K562 (cell line): ENCODE data around the gene TNFAIP1. TPM values are rescaled to one million over a fixed set of nuclear protein-coding genes. Genes with fewer than 3 reads are reported as not detected.

Experiments
- FOXK2 ChIP-seq, 2 experiments: fragments of 450-650 bp; IDR thresholded peaks in 1 of 2; conservative IDR thresholded peaks in 1 of 2; 2 replicates each; pipeline ENCODE4 v1.6.1; 2016; ENCODE audit warnings: low read depth in 2 of 2, mild to moderate bottlenecking in 1 of 2
- POLR3G ChIP-seq: IDR thresholded peaks from 2 replicates; pipeline ENCODE4 v1.6.1; 2011; ENCODE audit not compliant: insufficient read length, insufficient replicate concordance; ENCODE audit errors: extremely low read depth
- RB1 ChIP-seq: fragments of 450-650 bp; IDR thresholded peaks from 2 replicates; pipeline ENCODE4 v1.6.1; 2017; ENCODE audit warnings: low read depth, mild to moderate bottlenecking
- RBFOX2 ChIP-seq: fragments of 200-400 bp; formaldehyde crosslinking; IDR thresholded peaks from 2 replicates; pipeline ENCODE4 v1.6.1; 2017; ENCODE audit warnings: low read depth, mild to moderate bottlenecking, low read length, moderate library complexity
- SNRNP70 ChIP-seq: fragments of 200-400 bp; formaldehyde crosslinking; optimal IDR thresholded peaks from 2 replicates; pipeline ENCODE3; 2017; ENCODE audit warnings: low read depth, low read length
- STAT5A ChIP-seq: IDR thresholded peaks from 2 replicates; pipeline ENCODE4 v1.6.1; 2012; ENCODE audit warnings: low read length, inconsistent platforms, borderline replicate concordance
- TAL1 ChIP-seq: fragments of 450-650 bp; IDR thresholded peaks from 2 replicates; pipeline ENCODE4 v1.6.1; 2016; ENCODE audit warnings: mild to moderate bottlenecking
- TCF7 ChIP-seq: sonication (generic); IDR thresholded peaks from 2 replicates; pipeline ENCODE4 v1.6.1; 2016; ENCODE audit warnings: antibody characterized with exemption, borderline replicate concordance
- YY1 ChIP-seq, 3 experiments: IDR thresholded peaks; 2 replicates each; pipeline ENCODE4 v1.6.1; 2011; ENCODE audit warnings: low read length in 2 of 3, mild to moderate bottlenecking in 2 of 3, moderate library complexity in 2 of 3, borderline replicate concordance in 1 of 3, control low read depth in 1 of 3, low read depth in 1 of 3; ENCODE audit not compliant: insufficient read depth in 3 of 3, insufficient replicate concordance in 2 of 3, control insufficient read depth in 1 of 3, insufficient read length in 1 of 3; ENCODE audit errors: extremely low read depth in 1 of 3
- ZFP1 ChIP-seq: fragments of 450-650 bp; formaldehyde crosslinking; IDR thresholded peaks from 2 replicates; pipeline ENCODE4 v1.4.0; 2020; ENCODE audit warnings: mild to moderate bottlenecking, mixed read lengths
- ZNF143 ChIP-seq: sonication (generic); formaldehyde crosslinking; IDR thresholded peaks from 2 replicates; pipeline ENCODE4 v1.9.0; 2022; ENCODE audit warnings: mild to moderate bottlenecking, missing genetic modification reagents
- ZNF232 ChIP-seq: sonication (generic); formaldehyde crosslinking; IDR thresholded peaks from 2 replicates; pipeline ENCODE4 v1.8.0; 2022; ENCODE audit warnings: mild to moderate bottlenecking, missing genetic modification reagents
- ZNF347 ChIP-seq: fragments of 450-650 bp; formaldehyde crosslinking; IDR thresholded peaks from 2 replicates; pipeline ENCODE4 v1.4.0; 2020; ENCODE audit warnings: low read depth, mild to moderate bottlenecking, moderate library complexity
- ZNF436 ChIP-seq: fragments of 250-450, 450-650 bp; sonication (Bioruptor Pico); formaldehyde crosslinking; IDR thresholded peaks from 2 replicates; pipeline ENCODE4 v1.7.0; 2020; ENCODE audit warnings: mild to moderate bottlenecking
- ZZZ3 ChIP-seq: fragments of 450-650 bp; IDR thresholded peaks from 2 replicates; pipeline ENCODE4 v1.6.1; 2016; ENCODE audit warnings: antibody characterized with exemption, mild to moderate bottlenecking, moderate library complexity
- polyA plus RNA-seq, 8 experiments: library from polyadenylated mRNA; depleted of rRNA in 4 of 8; stranded (reverse) in 5 of 8; unstranded in 3 of 8; fragments of >200 nt; fragmentation: Nextera tagmentation in 2 of 8; fragmentation: Illumina TruSeq in 1 of 8; extraction: Ambion mirVana in 2 of 8; extraction: Trizol in 1 of 8; gene quantifications; 2 replicates each; pipeline versions ENCODE4 v1.2.1 to v1.2.3, GENCODE V29; 2011 to 2014; ENCODE audit warnings: inconsistent platforms in 1 of 8, missing spikeins in 1 of 8
- total RNA-seq, 7 experiments: library from RNA; depleted of rRNA in 6 of 7; stranded (reverse); fragments of >200 nt in 6 of 7; fragmentation: Illumina TruSeq in 2 of 7; extraction: Trizol in 2 of 7; gene quantifications; 2 replicates each; pipeline versions ENCODE4 v1.2.1 to v1.2.3, GENCODE V29; 2011 to 2021; ENCODE audit warnings: low replicate concordance in 1 of 7
- TF ChIP-seq, protein P1 (sequence below): fragments of 250-450 bp; sonication (Bioruptor Pico); IDR thresholded peaks from 2 replicates; pipeline ENCODE4 v1.4.0; 2020
- TF ChIP-seq, protein P2 (sequence below): fragments of 450-650 bp; formaldehyde crosslinking; IDR thresholded peaks from 2 replicates; pipeline ENCODE4 v1.4.0; 2020; ENCODE audit warnings: mild to moderate bottlenecking, moderate library complexity
- TF ChIP-seq, protein P3 (sequence below): fragments of 450-650 bp; IDR thresholded peaks from 2 replicates; pipeline ENCODE4 v1.6.1; 2017; ENCODE audit warnings: antibody characterized with exemption, mild to moderate bottlenecking
- TF ChIP-seq, protein P4 (sequence below): fragments of 450-650 bp; formaldehyde crosslinking; IDR thresholded peaks from 2 replicates; pipeline ENCODE4 v1.4.0; 2022; ENCODE audit warnings: missing genetic modification characterization

TNFAIP1 gene
- total and polyA plus RNA-seq, 9 of the 15 experiments (the other 6 are each of a cell fraction or from before 2014, with no cell fraction given), result 2.1 to 20.1 (median 8.2) TPM

DNA sequence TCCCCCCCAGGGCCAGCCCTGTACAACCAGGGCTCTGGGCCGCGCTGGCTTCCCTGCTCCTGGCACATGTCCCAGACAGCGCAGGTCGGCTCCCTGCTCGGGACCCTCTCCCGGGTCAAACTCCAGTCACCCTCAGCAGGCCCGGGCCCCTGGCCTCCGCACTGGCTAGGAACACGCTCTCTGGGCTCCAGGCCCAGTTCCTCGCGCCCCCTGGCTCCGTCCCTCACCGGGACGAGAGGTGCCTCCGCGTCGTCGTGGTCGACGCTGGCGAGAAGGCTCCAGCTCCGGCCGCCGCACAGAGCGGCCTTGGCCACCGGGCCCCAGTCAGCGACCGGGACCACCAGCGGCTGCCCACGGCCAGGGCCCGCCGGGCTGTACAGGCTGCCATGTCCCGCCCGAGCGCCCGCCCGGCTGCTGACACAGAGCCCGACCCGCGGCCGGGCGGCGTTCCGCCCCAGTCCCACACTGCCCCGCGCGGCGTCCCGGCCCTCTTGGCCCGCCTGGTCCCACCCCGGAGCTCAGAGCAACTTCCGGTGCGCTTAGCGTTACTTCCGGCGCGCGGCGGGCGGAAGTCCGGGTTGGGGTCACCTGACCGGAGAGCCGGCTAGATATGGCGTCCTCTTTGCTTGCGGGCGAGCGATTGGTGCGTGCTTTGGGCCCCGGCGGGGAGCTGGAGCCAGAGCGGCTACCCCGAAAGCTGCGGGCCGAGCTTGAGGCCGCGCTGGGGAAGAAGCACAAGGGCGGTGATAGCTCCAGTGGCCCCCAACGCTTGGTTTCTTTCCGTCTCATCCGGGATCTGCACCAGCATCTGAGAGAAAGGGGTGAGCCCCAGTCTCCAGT lies 21.7 kb downstream of the TNFAIP1 start, which contains the start of gene POLDIP2 (continued):
- TF ChIP-seq ZNF347 (CRISPR knock-in tag) (no peak), FOXK2 (conservative IDR thresholded peaks at IDR 0.05 in 1 of 2, IDR thresholded peaks at IDR 0.05 in 1 of 2; ENCODE audit: low read depth in 2 of 2) (peak; percentile 74 to 76; a peak in 3 of 4 replicates), ZNF232 (CRISPR knock-in tag) (no peak), TAL1 (no peak), ZZZ3 (no peak), STAT5A (no peak), SNRNP70 (no peak), ZFP1 (CRISPR knock-in tag) (no peak), POLR3G (no peak), ZNF436 (CRISPR knock-in tag) (no peak), YY1 (IDR thresholded peaks at IDR 0.05; ENCODE audit: borderline replicate concordance in 1 of 3, control insufficient read depth in 1 of 3, extremely low read depth in 1 of 3, insufficient read depth in 3 of 3, insufficient read length in 1 of 3, insufficient replicate concordance in 2 of 3, low read depth in 1 of 3, low read length in 2 of 3) (peak; percentile 67 to 97 (median 94)), RBFOX2 (peak; percentile 97), ZNF143 (peak; percentile 79), RB1 (peak; percentile 78), TCF7 (no peak)
- TF ChIP-seq, protein P1, sequence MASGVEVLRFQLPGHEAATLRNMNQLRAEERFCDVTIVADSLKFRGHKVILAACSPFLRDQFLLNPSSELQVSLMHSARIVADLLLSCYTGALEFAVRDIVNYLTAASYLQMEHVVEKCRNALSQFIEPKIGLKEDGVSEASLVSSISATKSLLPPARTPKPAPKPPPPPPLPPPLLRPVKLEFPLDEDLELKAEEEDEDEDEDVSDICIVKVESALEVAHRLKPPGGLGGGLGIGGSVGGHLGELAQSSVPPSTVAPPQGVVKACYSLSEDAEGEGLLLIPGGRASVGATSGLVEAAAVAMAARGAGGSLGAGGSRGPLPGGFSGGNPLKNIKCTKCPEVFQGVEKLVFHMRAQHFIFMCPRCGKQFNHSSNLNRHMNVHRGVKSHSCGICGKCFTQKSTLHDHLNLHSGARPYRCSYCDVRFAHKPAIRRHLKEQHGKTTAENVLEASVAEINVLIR (CRISPR knock-in tag), result peak; percentile 74
- TF ChIP-seq, protein P2, sequence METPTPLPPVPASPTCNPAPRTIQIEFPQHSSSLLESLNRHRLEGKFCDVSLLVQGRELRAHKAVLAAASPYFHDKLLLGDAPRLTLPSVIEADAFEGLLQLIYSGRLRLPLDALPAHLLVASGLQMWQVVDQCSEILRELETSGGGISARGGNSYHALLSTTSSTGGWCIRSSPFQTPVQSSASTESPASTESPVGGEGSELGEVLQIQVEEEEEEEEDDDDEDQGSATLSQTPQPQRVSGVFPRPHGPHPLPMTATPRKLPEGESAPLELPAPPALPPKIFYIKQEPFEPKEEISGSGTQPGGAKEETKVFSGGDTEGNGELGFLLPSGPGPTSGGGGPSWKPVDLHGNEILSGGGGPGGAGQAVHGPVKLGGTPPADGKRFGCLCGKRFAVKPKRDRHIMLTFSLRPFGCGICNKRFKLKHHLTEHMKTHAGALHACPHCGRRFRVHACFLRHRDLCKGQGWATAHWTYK (CRISPR knock-in tag), result no peak
- TF ChIP-seq, protein P3, sequence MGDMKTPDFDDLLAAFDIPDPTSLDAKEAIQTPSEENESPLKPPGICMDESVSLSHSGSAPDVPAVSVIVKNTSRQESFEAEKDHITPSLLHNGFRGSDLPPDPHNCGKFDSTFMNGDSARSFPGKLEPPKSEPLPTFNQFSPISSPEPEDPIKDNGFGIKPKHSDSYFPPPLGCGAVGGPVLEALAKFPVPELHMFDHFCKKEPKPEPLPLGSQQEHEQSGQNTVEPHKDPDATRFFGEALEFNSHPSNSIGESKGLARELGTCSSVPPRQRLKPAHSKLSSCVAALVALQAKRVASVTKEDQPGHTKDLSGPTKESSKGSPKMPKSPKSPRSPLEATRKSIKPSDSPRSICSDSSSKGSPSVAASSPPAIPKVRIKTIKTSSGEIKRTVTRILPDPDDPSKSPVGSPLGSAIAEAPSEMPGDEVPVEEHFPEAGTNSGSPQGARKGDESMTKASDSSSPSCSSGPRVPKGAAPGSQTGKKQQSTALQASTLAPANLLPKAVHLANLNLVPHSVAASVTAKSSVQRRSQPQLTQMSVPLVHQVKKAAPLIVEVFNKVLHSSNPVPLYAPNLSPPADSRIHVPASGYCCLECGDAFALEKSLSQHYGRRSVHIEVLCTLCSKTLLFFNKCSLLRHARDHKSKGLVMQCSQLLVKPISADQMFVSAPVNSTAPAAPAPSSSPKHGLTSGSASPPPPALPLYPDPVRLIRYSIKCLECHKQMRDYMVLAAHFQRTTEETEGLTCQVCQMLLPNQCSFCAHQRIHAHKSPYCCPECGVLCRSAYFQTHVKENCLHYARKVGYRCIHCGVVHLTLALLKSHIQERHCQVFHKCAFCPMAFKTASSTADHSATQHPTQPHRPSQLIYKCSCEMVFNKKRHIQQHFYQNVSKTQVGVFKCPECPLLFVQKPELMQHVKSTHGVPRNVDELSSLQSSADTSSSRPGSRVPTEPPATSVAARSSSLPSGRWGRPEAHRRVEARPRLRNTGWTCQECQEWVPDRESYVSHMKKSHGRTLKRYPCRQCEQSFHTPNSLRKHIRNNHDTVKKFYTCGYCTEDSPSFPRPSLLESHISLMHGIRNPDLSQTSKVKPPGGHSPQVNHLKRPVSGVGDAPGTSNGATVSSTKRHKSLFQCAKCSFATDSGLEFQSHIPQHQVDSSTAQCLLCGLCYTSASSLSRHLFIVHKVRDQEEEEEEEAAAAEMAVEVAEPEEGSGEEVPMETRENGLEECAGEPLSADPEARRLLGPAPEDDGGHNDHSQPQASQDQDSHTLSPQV, result peak; percentile 26; the same call in 1 of the 2 replicates
- TF ChIP-seq, protein P4, sequence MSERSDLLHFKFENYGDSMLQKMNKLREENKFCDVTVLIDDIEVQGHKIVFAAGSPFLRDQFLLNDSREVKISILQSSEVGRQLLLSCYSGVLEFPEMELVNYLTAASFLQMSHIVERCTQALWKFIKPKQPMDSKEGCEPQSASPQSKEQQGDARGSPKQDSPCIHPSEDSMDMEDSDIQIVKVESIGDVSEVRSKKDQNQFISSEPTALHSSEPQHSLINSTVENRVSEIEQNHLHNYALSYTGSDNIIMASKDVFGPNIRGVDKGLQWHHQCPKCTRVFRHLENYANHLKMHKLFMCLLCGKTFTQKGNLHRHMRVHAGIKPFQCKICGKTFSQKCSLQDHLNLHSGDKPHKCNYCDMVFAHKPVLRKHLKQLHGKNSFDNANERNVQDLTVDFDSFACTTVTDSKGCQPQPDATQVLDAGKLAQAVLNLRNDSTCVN (CRISPR knock-in tag), result no peak
